Measurements from ENCODE around the gene IL9.
"Not testable (repeated sequence)": the region's sequence is repeated elsewhere in the genome, so short reads cannot be mapped to it uniquely, and the experiment has no call there.

IL9 gene

DNA sequence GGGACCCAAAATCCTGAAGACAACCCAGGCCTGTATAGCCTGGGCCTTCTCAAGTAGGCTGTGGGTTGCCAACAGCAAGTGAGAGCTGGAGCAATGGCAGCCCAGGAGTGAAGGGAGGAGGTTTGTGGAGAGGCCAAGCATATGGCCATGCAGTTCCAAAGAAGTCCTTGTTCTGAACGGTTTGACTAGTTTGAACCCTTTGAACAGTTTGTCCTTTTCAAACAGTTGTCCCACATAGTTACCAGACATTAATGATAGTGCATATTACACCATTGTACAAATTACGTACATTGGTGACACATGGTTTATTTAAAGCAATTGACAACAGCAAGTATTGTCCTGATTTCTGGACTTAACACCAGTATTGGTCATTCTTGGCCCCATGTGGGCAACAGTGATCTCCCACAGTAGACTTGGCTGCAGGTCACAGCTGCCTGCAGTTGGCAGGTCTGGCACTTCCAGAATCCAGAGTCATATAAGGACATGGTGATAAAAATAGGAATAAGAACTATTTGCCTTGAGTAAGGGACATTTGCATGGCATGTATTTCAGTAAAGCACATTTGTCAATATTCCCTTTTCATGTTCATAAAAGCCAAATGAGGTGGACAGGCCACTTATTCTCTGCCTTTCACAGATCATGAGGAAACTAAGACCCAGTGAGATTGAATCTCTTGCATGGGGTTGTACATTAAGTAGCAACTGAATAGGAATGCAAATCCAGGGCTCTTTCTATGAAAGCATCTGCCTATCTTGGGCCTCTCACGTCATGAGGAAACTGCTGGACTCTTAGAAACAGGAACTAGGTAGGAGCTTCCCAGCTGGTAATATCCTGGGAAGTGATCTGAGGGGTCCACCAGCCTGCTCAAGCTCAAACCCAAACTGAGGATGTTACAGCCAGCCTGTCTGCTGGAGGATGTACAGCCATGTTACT lies 30.9 kb downstream of the IL9 start:
- no peak for DNase-seq

DNA sequence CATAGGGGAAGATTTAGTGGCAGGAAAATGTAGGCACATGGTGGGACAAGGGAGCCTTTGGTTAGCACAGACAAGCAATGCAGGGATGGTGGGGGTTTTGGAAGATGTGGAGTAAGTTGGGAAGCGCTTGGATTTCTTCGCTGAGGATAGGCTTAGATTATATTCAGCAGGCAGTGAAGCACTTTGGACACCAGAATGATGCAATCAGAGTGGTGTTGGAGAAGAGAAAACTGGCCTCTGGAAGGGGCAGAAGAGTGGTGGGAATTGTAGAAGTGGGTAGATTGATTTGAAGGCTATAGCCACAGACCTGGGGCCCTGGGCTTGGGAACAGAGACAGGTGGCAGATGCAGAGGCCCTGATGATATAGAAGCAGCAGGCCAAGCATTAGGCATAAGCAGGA lies 32.9 kb downstream of the IL9 start:
- no peak for DNase-seq

DNA sequence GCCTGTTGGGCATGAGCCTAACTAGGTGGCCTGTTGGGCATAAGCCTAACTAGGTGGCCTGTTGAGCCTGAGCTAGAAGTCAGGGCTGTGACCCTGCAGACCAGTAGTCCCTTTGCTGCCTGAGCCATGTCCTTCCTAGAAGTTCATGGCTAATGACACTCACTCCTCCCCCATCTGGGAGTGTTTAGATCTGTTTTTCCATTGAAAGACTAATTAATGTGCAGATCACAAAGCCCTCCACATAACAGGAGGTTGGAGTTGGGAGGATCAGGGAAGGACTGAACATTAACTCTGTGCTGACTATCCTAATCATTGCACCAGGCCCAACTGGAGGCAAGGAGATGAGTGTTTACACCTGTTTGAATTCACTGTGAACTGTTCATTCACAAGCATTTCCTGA lies 33.6 kb downstream of the IL9 start:
- no peak for DNase-seq

DNA sequence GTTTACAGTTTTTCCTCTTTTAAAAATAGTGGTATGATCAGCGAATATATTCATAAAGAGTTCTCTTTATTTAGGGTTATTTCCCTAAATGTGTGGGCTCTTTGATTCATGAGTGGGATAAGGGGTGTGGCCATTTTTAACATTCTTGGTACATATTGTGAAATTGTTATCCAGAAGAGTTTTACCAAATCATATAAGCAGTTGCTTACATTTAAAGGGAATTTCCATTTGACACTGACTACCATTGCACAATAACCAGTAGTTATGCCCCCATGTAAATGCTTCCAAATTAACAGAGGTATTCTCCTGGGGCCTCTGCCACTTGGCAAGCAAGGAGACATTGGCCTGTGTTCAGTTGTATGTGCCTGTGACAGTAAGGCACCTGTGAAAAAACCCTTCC lies 34.0 kb downstream of the IL9 start:
- no peak for DNase-seq

DNA sequence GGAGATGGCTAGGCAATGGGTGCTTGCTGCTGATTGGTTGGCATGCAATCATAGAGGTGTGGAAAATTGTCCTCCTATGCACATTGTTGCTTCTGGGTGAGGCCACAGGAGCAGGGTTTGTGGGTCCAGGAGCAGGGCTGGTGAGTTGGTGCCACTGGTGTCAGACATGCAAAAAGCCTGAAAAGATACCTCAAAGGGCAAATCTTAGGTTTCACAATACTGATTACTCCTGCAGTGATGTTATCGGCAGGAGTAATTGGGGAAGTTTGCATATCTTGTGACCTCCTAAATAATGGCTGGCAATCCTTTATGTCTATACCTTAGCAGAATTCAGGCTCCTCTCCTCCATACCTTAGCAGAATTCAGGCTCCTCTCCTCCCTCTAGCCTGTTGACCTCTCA lies 36.0 kb downstream of the IL9 start:
- no peak for DNase-seq

DNA sequence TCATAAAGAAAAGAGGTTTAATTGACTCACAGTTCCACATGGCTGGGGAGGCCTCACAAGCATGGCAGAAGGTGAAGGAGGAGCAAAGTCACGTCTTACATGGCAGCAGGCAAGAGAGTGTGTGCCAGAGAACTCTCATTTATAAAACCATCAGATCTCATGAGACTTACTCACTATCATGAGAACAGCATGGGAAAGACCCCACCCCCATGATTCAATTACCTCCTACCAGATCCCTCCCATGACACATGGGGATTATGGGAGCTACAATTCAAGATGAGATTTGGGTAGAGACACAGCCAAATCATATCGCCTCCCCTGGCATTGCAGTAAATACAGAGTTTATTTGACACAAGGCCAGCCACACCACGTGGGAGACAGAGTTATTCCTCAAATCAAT lies 36.5 kb downstream of the IL9 start:
- DNase-seq: not testable (repeated sequence)

DNA sequence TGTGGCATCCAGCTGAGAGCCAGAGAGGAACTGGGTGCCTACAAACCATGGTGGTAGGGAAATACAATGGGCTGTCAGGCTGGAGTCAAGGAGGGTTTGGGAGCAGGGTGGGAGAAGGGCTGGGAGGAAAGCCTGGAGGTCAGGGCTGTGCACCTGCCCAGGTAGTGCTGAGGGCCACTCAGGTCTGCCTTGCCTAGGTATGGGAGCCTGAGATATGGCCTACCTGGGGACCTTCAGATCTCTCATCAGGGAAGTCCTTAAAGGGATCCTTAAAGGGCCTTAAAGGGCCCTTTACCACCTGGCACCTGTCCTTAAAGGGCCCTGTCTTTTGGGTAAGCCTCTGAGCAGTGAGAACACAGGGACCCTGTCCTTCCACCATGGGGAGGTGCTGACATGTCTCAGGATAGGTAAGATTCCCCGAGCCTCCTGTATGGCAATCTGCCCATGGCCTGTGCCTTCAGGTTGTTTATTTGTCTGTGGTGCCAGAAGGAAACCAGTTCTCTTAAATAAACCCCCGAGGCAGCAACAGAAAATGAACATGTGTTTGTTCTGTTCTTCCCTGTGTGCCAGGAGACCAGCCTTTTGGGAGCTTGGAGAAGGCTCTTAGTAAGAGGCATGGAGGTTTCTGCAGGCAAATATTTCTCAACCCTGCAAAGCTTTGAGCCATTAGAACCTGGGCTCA lies 37.9 kb downstream of the IL9 start:
- DNase-seq: no peak

DNA sequence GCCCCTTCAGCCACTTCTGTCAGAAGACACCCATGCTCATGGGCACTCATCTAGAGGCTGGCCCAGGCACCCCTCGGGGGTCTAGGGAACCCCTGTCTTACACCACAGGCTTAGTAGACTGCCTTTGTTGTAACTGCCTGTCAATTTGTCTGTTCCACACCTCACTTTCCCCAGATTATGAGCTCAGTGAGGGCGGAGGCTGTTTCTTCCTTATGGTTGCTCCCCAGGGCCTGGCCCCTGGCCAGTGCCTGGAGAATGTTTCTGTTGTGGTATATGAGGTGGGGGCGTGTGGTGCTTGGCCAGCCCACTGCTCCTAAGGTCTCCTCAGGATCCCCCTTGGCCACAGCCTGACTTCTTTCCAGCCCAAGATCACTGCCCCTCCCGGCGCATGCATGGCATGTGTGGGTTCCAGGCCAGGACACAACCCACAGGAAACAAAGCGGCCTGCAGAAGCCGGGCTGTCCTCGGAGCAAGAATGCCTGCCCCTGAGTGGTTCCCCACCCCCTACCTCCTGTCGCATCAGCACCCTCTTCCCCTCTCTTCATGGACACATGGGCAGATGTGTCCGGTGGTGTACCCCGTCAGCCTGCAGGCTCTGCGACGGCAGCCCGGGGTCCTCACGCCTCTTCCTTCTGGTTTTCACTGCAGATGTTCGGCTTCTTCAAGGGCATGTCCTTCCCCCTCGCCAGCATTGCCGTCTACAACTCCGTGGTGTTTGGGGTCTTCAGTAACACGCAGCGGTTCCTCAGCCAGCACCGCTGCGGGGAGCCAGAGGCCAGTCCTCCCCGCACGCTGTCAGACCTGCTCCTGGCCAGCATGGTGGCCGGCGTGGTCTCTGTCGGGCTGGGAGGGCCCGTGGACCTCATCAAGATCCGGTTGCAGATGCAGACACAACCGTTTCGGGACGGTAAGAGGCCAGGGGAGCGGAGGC lies 43.5 kb downstream of the IL9 start:
- DNase-seq: no peak

DNA sequence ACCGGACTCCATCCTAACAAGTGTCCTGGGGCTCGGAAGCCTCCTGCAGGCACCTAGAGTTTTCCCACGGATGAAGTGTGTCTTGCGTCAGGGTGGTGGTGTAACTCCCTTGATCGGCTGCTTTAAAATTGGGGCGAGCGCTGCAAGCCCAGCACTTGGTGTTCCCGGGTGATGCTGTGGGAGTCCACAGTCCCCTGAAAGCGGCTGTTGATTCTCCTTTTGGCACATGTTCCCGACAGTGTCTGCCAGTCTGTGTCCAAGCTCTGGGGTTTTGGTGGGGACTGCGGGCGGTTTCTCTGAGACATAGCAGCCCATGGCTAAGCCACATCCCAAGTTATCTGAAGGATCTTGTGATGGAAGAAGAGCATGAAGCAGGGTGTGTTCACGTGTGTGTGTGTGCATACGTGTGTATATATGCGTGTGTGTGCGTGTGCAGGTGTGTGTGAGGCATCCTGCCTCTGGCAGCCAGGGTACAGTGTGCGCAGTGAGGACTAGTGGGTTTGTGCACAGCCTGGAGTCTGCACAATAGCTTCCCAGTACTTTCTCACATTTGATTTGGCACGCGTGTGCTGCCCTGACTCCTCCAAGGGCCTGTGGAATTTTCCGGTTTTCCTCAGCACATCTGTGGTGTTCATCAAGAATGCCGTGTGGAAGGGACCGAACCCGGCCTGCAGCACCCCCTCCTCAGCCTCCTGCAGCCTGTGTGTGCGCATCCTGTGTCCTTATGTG lies 44.3 kb downstream of the IL9 start:
- DNase-seq: no peak

DNA sequence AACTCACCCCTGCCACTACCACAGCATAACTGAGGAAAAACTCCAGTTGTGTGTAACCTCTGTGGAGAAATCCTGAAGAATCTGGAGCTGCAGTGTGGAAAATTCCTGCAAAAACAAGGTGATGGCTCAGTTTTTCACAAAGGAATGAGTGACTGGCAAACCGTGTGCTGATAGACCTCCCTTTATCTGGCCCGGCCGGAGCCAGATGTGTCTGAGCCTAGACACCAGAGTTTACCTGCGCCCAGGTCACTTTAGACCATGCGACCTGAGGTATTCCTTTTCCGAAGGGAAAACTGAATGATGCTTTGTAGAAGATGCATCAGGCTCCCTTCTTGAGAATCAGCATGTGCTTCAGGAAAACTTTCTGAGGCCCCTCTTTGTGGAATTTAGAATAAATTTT lies 45.0 kb downstream of the IL9 start:
- DNase-seq: no peak

DNA sequence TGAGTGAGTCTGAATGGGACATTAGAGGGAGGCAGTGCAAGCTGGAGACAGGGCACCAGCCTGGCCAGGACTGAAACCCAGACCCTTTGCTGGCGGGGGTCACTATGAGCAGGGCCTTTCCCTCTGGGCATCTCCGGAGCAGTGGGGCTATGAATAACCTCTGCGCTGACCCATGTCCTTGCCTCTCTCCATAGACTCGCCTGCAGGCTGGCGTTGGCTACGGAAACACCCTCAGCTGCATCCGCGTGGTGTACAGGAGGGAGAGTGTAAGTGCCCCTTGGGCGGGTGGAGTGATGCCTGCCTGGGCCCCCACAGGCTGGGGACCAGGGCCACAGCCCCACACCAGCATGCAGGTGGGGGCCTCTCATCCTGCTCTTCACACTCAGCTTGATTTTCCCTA lies 45.4 kb downstream of the IL9 start:
- no peak for DNase-seq

DNA sequence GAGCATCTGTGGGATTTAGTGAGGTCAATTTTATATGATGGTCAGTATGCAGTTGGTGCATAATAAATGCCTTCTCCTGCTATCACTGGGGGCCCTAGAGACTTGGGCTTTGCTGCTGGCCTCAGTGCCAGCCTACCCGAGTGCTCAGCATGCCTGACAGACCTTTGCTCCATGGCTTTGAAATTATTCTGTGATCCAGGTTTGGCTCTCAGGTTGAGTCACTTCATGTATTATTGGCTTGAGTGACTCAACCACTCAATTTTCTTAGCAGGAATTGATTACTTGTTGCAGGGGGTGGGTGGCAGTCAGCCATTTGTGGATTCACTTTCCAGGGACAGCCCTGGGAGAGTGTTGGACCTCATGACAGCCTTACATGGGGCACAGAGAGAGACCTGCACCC lies 47.7 kb downstream of the IL9 start:
- DNase-seq: no peak

DNA sequence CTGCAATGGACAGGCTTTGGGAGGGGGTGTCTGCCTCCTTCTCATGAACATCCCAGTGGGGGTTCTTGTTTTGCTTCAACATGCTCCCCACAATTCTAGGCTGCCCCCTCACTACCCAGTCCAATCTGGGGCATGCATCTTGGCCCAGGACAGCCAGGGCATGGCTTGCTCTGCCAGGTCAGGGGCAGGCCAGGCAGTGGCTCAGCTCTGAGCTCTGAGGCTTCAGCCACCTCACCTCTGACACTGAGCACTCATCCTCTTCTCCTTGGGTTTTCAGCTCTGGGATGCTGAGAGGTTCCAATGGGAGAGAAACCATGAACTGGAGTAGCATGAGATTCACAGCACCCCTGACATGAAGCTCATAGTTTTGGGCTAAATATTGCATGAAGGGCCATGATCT lies 49.3 kb downstream of the IL9 start:
- no peak for DNase-seq

DNA sequence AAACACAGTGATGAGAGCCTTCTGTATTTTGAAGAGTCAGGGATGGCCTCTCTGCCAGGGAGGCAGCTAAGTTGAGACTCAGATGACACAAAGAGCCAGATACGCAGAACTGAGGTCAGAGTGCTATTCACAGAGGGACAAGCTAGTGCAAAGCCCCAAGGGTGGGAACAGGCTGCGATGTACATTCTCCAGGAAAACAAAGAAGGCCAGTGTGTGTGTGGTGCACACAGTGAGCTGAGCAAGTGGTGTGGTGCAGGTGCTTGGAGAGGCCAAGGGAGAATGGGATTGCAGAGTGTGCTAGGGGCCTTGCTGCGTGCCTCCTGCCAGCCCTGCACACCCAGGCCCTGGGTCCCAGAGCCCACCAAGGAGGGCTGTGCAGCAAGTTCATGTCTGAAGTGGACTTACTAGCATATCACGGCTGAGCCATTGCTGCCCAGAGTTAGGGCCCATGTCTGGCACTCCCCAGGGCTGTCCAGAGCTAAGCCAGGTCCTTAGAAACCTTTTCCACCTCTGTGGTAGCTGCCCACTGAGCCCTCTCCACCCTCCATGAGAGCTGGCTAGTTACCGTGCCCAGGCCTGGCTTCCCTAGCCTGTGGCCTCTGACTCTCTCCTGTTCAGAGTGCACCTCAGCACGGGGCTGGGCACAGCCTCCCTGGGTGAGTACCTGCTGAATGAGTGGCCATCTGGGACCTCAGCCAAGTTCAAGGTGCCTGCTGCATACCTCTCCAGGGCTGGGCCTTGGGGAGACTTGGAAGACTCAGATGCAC lies 51.9 kb downstream of the IL9 start:
- DNase-seq: no peak

DNA sequence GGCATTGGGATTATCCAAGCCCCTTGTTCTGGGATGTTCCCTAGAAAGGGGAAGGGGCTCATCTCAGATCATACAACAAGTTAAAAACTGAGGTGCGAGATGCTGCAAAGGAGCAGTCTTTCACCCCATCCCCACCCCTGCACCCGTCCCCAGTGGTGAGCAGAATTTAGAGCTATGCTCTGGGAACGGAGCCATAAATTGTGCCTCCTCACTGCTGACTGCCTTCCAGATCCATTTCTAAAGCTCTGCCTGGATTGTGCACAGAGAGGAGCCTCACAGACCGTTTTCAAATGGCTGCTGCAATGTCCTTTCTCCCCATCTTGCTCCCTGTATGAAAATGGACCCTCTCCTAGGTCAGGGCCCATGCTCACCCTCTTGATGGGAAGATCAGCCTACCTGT lies 52.9 kb downstream of the IL9 start:
- no peak for DNase-seq

Data from activated CD4-positive, alpha-beta T cell treated with anti-CD3 and anti-CD28 coated beads, Interleukin-2, amount 50 U/mL, for 16 hours (primary cell).